ENCODE data around the gene SLC10A7.

Gene SLC10A7

GRCh38 chr4:146222313-146222712, 299.4 kb downstream of the SLC10A7 start:
- H3K4me3 ChIP-seq (ENCODE audit: control insufficient read depth, low read depth, low read length): no peak overlapping the region
- DNase-seq (ENCODE audit: low read depth): peak; percentile 39
- TF ChIP-seq CTCF (conservative IDR thresholded peaks at IDR 0.05; ENCODE audit: control insufficient read depth, insufficient read depth, low read depth, low read length): no peak

- no peak within 1 kb of the TSS for H3K4me3 ChIP-seq (ENCODE audit: control insufficient read depth, low read depth, low read length)
- DNase-seq (ENCODE audit: low read depth): no peak
- no peak for TF ChIP-seq CTCF (conservative IDR thresholded peaks at IDR 0.05; ENCODE audit: control insufficient read depth, insufficient read depth, low read depth, low read length)
Observed at GRCh38 chr4:146214238-146214637, 307.5 kb downstream of the SLC10A7 start, which contains the start of gene REELD1. REELD1 (plus strand) TSS chr4:146214538; CDS start chr4:146216953, 2,415 bp downstream.

GRCh38 chr4:146212781-146213180, 309.0 kb downstream of the SLC10A7 start:
- TF ChIP-seq CTCF (conservative IDR thresholded peaks at IDR 0.05; ENCODE audit: control insufficient read depth, insufficient read depth, low read depth, low read length): no peak
- peak; percentile 15 for DNase-seq (ENCODE audit: low read depth)
- H3K4me3 ChIP-seq (ENCODE audit: control insufficient read depth, low read depth, low read length): no peak overlapping the region

GRCh38 chr4:146211440-146211839, 310.3 kb downstream of the SLC10A7 start:
- no peak overlapping the region for H3K4me3 ChIP-seq (ENCODE audit: control insufficient read depth, low read depth, low read length)
- TF ChIP-seq CTCF (conservative IDR thresholded peaks at IDR 0.05; ENCODE audit: control insufficient read depth, insufficient read depth, low read depth, low read length): no peak
- DNase-seq (ENCODE audit: low read depth): peak; percentile 12

- no peak for DNase-seq (ENCODE audit: low read depth)
Observed at GRCh38 chr4:146210890-146211289, 310.9 kb downstream of the SLC10A7 start.

GRCh38 chr4:146207410-146207809, 314.3 kb downstream of the SLC10A7 start:
- no peak for TF ChIP-seq CTCF (conservative IDR thresholded peaks at IDR 0.05; ENCODE audit: control insufficient read depth, insufficient read depth, low read depth, low read length)
- H3K4me3 ChIP-seq (ENCODE audit: control insufficient read depth, low read depth, low read length): no peak overlapping the region
- no peak for DNase-seq (ENCODE audit: low read depth)

More at GRCh38 chr4:146210890-146211289, 310.9 kb downstream of the SLC10A7 start:
- no peak overlapping the region for H3K4me3 ChIP-seq (ENCODE audit: control insufficient read depth, low read depth, low read length)
- TF ChIP-seq CTCF (conservative IDR thresholded peaks at IDR 0.05; ENCODE audit: control insufficient read depth, insufficient read depth, low read depth, low read length): no peak

Data from fibroblast of mammary gland (primary cell).